ENCODE measurements around the gene PSMD8. TPM values are rescaled to one million over a fixed set of nuclear protein-coding genes. Genes with fewer than 3 reads are reported as not detected.
A peak's percentile ranks its signal among the peaks of the same experiment; 100 is the strongest.

PSMD8 gene
- total RNA-seq, 1 donor from 2014 or later, result 316 TPM

DNA sequence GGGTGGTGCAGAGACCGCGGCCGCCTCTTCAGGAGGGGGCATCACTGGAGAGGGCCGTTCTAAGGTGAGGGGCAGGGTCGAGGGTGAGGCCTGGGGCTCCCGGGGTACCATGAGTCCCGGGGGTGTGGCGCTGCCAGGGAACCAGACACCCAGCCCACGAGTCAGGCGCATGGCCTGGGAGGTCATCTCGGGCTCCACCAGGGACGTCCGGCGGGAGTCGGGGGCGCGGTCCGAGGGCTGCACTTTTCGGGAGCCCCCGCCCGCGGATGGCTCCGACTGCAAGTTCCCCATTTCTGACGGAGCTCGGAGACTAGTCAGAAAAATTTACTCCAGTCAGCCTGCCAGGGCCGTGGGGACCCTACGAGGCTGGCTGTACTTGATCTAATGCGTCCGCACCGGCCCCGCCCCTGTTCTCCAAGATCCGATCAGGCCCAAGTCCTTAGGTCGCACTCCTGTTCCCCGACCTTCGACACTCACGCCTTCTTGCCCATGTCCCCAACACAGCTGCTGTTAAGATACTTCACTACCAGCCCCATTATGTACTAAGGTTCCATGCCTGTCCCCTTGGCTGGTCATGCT is 12.7 kb downstream of the PSMD8 start:
- TF ChIP-seq, protein P1, sequence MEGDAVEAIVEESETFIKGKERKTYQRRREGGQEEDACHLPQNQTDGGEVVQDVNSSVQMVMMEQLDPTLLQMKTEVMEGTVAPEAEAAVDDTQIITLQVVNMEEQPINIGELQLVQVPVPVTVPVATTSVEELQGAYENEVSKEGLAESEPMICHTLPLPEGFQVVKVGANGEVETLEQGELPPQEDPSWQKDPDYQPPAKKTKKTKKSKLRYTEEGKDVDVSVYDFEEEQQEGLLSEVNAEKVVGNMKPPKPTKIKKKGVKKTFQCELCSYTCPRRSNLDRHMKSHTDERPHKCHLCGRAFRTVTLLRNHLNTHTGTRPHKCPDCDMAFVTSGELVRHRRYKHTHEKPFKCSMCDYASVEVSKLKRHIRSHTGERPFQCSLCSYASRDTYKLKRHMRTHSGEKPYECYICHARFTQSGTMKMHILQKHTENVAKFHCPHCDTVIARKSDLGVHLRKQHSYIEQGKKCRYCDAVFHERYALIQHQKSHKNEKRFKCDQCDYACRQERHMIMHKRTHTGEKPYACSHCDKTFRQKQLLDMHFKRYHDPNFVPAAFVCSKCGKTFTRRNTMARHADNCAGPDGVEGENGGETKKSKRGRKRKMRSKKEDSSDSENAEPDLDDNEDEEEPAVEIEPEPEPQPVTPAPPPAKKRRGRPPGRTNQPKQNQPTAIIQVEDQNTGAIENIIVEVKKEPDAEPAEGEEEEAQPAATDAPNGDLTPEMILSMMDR (IDR thresholded peaks at IDR 0.05; ENCODE audit: insufficient read depth, low read length, poor library complexity, severe bottlenecking), result no peak
- peaks cover 2% of the 10 kb centered on the region for H3K36me3 ChIP-seq (ENCODE audit: control insufficient read depth, insufficient read depth, low read length)
- H3K4me3 ChIP-seq (ENCODE audit: low read depth, low read length), result peak overlapping the region; percentile 96
- peaks cover 8% of the 10 kb centered on the region for H3K27me3 ChIP-seq (ENCODE audit: control insufficient read depth, insufficient read depth, low read length)
- no peak for DNase-seq (ENCODE audit: low read depth)

DNA sequence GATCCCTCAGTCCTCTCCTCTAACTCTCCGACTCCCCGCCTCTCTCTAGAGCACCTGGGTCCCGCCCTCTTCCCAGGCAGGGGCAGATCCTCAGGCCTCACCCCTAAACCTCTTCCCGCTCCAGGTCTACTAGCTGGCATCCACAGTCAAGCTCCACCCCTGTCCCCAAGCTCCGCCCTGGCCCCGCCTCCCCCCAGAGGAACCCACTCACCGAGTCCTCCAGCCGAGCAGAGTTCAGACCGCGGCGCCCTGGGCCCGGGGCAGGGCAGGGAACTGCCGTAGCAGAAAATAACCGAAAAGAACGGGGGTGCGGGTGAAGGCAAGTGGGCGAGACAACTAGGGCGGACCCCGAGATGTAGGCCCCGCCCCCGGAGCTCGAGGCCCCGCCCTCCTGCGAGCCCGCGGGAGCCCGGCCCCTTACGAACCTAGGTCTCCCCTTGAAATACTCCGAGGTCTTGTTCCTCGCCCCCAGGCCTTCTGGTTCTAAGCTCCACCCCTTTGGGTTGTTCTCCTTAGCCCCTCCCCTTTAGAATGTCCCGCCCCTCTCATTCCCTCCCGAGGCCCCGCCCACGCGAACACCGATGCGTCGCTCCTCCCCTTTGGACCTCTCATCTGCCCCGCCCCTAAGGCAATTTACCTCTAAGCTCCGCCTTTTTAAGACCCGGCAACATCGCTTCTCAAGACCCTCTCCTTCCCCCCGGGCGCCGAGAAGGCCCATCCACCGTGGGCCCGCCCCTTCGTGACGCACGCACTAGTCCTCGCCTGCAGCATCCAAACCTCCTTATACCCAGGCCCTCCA is 13.4 kb downstream of the PSMD8 start, which contains the start of gene GGN:
TSS of gene GGN (minus strand) at position 485 of the 799 bp plus-strand sequence. CDS start 773 bp downstream, outside the sequence.
- peak; percentile 85 for DNase-seq (ENCODE audit: low read depth)
- Histone ChIP-seq H3K36me3 (ENCODE audit: control insufficient read depth, insufficient read depth, low read length) (peaks cover 2% of the 10 kb centered on the region), H3K27me3 (ENCODE audit: control insufficient read depth, insufficient read depth, low read length) (peaks cover 8% of the 10 kb centered on the region), H3K4me3 (ENCODE audit: low read depth, low read length) (peak within 1 kb of the TSS; percentile 96)
- TF ChIP-seq, protein P1 (IDR thresholded peaks at IDR 0.05; ENCODE audit: insufficient read depth, low read length, poor library complexity, severe bottlenecking), result no peak

DNA sequence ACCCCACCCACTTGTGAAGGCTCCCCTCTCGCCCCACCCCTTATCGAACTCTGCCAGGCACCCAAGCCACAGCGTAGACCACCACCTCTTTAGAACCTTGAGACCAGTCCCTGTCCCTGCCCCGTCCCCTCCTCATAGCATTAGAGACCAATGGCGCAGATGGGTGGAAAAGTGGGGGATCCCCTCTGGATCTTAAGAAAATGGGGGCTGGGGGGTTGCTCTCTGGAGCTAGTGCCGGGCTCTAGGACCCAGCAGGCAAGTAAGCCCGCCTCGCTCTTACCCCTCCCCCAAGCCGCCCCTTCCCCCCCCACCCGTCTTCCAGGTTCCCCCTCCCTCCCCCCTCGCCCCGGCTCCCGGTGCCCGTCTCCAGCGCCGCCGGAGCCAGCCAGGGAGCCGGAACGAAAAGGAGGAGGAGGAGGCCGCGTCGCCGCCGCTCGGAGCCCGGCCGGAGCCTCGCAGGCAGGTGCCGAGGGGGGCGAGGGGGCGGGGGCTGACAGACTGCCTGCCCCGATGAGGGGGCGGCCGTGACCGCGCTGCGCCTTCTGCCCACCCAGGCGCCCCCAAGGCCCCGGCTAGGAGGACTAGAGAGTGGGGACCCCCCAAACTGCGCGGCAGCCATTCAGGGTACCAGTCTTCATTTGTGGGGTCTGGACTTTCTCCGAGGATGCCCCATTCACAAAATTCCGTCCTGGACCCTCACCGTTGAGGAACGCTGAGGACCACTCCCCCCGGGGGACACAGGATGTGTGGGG is 14.2 kb downstream of the PSMD8 start, which contains the start of gene SPRED3:
TSS of gene SPRED3 (plus strand) at position 349 of the 752 bp plus-strand sequence. CDS start 1,606 bp downstream, outside the sequence.
- H3K27me3 ChIP-seq (ENCODE audit: control insufficient read depth, insufficient read depth, low read length), result peaks cover 8% of the 10 kb centered on the region
- DNase-seq (ENCODE audit: low read depth), result no peak
- H3K36me3 ChIP-seq (ENCODE audit: control insufficient read depth, insufficient read depth, low read length), result no peaks in the 10 kb centered on the region
- H3K4me3 ChIP-seq (ENCODE audit: low read depth, low read length), result peak within 1 kb of the TSS; percentile 96
- TF ChIP-seq, protein P1 (IDR thresholded peaks at IDR 0.05; ENCODE audit: insufficient read depth, low read length, poor library complexity, severe bottlenecking), result no peak

DNA sequence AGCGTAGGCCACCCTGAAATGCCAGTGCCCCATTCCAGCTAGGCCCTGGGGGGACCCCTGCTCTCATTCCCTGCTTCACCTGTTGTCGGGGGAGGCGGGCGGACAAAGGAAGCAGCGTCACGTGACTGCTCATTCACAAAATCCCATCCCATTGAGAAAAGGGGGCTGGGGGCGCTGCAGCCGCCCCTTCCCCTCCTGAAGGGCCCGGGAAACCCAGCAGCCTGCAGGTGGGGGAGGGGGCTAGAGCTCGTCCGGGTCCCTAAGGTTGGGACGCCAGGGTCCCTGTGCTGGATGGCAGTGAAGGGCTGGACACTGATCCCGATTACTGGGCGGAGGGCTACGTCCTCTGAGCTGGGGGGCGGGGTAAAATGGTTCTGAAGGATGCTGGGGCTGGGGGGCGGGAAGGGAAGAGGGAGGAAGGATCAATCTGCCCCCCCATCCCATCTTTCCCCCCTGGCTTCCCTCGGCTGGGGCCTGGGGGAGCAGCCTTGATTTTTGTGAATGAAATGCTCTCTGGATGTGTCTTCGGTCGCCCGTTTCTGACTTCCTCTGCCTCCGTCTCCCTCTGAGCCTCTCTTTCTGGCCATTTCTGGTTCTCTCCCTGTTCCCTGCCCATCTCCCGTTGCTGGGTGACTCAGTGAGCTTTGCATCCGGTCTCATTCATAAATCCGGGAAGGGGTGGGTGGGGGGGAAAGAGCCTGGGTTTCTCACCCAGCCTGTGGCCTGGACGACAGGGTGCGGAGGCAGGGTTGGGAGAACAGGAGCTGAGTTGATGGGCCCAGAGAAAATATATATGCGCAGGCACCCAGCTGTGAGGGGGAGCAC is 14.9 kb downstream of the PSMD8 start:
- H3K4me3 ChIP-seq (ENCODE audit: low read depth, low read length), result peak overlapping the region; percentile 96
- TF ChIP-seq, protein P1 (IDR thresholded peaks at IDR 0.05; ENCODE audit: insufficient read depth, low read length, poor library complexity, severe bottlenecking), result no peak
- peaks cover 1% of the 10 kb centered on the region for H3K36me3 ChIP-seq (ENCODE audit: control insufficient read depth, insufficient read depth, low read length)
- DNase-seq (ENCODE audit: low read depth), result peak; percentile 48
- peaks cover 8% of the 10 kb centered on the region for H3K27me3 ChIP-seq (ENCODE audit: control insufficient read depth, insufficient read depth, low read length)
